ENCODE measurements around the gene PKNOX2. TPM values are rescaled to one million over a fixed set of nuclear protein-coding genes. Genes with fewer than 3 reads are reported as not detected.

Gene PKNOX2
- total RNA-seq, 4 donors from 2014 or later, result 1.5 to 8.2 (median 3.6) TPM

- Histone ChIP-seq H3K4me1 (no peaks in the 10 kb centered on the region), H3K36me3 (no peaks in the 10 kb centered on the region), H3K4me3 (no peak overlapping the region), H3K9me3 (no peaks in the 10 kb centered on the region), H3K27ac (no peak overlapping the region), H3K27me3 (no peaks in the 10 kb centered on the region)
- TF ChIP-seq POLR2AphosphoS5 (IDR thresholded peaks at IDR 0.05) (no peak), POLR2A (IDR thresholded peaks at IDR 0.05) (no peak), EP300 (IDR thresholded peaks at IDR 0.05) (no peak), CTCF (IDR thresholded peaks at IDR 0.05) (no peak)
- no peak for DNase-seq (ENCODE audit: low spot score in 2 of 2)
- WGBS, result 85% methylated on average over 10 of the region's 10 CpGs
These were observed 119.8 kb downstream of the PKNOX2 start for GRCh38 chr11:125284245-125284850.

- no peak for TF ChIP-seq EP300 (IDR thresholded peaks at IDR 0.05)
- TF ChIP-seq POLR2AphosphoS5 (IDR thresholded peaks at IDR 0.05), result no peak
- no peak for TF ChIP-seq POLR2A (IDR thresholded peaks at IDR 0.05)
- TF ChIP-seq CTCF (IDR thresholded peaks at IDR 0.05), result no peak
- 91% methylated on average over 7 of the region's 7 CpGs for WGBS
- Histone ChIP-seq H3K4me3 (no peak overlapping the region), H3K9me3 (no peaks in the 10 kb centered on the region), H3K36me3 (no peaks in the 10 kb centered on the region), H3K4me1 (no peaks in the 10 kb centered on the region), H3K27me3 (no peaks in the 10 kb centered on the region), H3K27ac (no peak overlapping the region)
- DNase-seq (ENCODE audit: low spot score in 2 of 2), result no peak
These were observed 121.3 kb downstream of the PKNOX2 start for GRCh38 chr11:125285844-125286243.

GRCh38 chr11:125286486-125286885 is 121.9 kb downstream of the PKNOX2 start:
- whole genome bisulfite sequencing, result 86% methylated on average over 2 of the region's 8 CpGs
- H3K36me3 ChIP-seq, result no peaks in the 10 kb centered on the region

GRCh38 chr11:125287491-125288210 is 123.1 kb downstream of the PKNOX2 start:
- Histone ChIP-seq H3K27me3 (no peaks in the 10 kb centered on the region), H3K9me3 (no peaks in the 10 kb centered on the region), H3K27ac (no peak overlapping the region), H3K4me1 (no peaks in the 10 kb centered on the region), H3K4me3 (no peak overlapping the region), H3K36me3 (no peaks in the 10 kb centered on the region)
- TF ChIP-seq EP300 (IDR thresholded peaks at IDR 0.05), result no peak
- no peak for DNase-seq (ENCODE audit: low spot score in 2 of 2)
- 55% methylated on average over 10 of the region's 11 CpGs for WGBS

More at GRCh38 chr11:125286486-125286885, 121.9 kb downstream of the PKNOX2 start:
- no peaks in the 10 kb centered on the region for H3K4me1 ChIP-seq
- H3K9me3 ChIP-seq, result no peaks in the 10 kb centered on the region
- H3K27ac ChIP-seq, result no peak overlapping the region
- DNase-seq (ENCODE audit: low spot score in 2 of 2), result no peak
- TF ChIP-seq POLR2AphosphoS5 (IDR thresholded peaks at IDR 0.05) (no peak), CTCF (IDR thresholded peaks at IDR 0.05) (no peak), POLR2A (IDR thresholded peaks at IDR 0.05) (no peak), EP300 (IDR thresholded peaks at IDR 0.05) (no peak)
- no peak overlapping the region for H3K4me3 ChIP-seq
- no peaks in the 10 kb centered on the region for H3K27me3 ChIP-seq

GRCh38 chr11:125289419-125290098 is 125.0 kb downstream of the PKNOX2 start:
- WGBS, result 65% methylated on average over 9 of the region's 9 CpGs
- no peaks in the 10 kb centered on the region for H3K9me3 ChIP-seq
- H3K27ac ChIP-seq, result no peak overlapping the region
- H3K4me1 ChIP-seq, result no peaks in the 10 kb centered on the region
- no peak overlapping the region for H3K4me3 ChIP-seq
- DNase-seq (ENCODE audit: low spot score in 2 of 2), result no peak
- H3K27me3 ChIP-seq, result no peaks in the 10 kb centered on the region
- TF ChIP-seq EP300 (IDR thresholded peaks at IDR 0.05) (no peak), CTCF (IDR thresholded peaks at IDR 0.05) (no peak), POLR2A (IDR thresholded peaks at IDR 0.05) (no peak), POLR2AphosphoS5 (IDR thresholded peaks at IDR 0.05) (no peak)
- no peaks in the 10 kb centered on the region for H3K36me3 ChIP-seq

Measured in suprapubic skin (tissue), 4 donors.